GM10266 (cell line): ENCODE data around the gene CTBP1.

Experiments used
- DNase-seq: peaks from one replicate; pipeline ENCODE4 v3.0.0; 2012; ENCODE audit errors: extremely low spot score
- TF ChIP-seq, protein P1 (sequence below): IDR thresholded peaks from 2 replicates; pipeline ENCODE4 v1.5.1; 2012; ENCODE audit warnings: mild to moderate bottlenecking, low read depth; ENCODE audit not compliant: control insufficient read depth, insufficient read depth; ENCODE audit errors: missing control alignments

The CTBP1 gene

DNA sequence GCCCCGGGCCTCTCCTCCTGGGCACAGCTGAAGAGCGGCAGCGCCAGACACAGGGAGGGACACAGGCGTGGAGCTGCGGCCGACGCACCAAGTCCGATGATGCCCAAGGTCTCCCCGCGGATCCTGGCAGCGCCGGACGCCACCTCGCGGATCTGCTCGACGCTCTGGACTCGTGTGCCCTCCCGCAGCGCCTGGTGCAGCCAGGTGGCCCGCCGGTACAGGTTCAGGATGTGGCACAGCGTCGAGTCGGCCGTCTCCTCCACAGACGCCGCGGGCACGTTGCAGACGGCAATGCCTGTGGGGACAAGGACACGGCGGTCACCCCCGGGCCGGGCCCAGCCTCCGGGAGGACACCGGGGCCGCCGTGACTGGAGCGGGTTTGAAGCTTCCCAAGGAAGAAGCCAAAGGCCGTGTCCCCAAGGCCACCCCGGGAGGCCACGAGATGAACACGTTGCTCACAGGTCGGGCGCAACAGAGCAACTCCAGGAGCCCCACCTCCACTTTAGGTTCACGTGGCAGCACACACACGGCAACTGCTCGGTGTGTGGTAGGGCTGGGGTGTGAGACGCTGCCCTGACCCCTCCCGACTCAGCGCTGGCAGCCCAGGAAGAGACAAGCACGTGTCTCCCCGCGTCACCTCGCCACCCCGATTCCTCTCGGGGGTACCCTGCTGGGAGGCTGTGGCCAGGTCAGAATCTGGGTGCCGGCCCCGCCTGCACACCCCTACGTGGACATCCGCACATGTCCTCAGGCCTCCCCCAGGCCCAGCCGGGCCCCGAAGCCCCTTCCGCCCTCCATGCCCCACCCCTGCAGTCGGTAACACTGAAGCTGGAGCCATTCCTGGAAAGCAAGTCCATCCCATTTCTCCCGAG is 23.4 kb downstream of the CTBP1 start:
- TF ChIP-seq, protein P1, sequence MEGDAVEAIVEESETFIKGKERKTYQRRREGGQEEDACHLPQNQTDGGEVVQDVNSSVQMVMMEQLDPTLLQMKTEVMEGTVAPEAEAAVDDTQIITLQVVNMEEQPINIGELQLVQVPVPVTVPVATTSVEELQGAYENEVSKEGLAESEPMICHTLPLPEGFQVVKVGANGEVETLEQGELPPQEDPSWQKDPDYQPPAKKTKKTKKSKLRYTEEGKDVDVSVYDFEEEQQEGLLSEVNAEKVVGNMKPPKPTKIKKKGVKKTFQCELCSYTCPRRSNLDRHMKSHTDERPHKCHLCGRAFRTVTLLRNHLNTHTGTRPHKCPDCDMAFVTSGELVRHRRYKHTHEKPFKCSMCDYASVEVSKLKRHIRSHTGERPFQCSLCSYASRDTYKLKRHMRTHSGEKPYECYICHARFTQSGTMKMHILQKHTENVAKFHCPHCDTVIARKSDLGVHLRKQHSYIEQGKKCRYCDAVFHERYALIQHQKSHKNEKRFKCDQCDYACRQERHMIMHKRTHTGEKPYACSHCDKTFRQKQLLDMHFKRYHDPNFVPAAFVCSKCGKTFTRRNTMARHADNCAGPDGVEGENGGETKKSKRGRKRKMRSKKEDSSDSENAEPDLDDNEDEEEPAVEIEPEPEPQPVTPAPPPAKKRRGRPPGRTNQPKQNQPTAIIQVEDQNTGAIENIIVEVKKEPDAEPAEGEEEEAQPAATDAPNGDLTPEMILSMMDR = no peak
- no peak for DNase-seq

DNA sequence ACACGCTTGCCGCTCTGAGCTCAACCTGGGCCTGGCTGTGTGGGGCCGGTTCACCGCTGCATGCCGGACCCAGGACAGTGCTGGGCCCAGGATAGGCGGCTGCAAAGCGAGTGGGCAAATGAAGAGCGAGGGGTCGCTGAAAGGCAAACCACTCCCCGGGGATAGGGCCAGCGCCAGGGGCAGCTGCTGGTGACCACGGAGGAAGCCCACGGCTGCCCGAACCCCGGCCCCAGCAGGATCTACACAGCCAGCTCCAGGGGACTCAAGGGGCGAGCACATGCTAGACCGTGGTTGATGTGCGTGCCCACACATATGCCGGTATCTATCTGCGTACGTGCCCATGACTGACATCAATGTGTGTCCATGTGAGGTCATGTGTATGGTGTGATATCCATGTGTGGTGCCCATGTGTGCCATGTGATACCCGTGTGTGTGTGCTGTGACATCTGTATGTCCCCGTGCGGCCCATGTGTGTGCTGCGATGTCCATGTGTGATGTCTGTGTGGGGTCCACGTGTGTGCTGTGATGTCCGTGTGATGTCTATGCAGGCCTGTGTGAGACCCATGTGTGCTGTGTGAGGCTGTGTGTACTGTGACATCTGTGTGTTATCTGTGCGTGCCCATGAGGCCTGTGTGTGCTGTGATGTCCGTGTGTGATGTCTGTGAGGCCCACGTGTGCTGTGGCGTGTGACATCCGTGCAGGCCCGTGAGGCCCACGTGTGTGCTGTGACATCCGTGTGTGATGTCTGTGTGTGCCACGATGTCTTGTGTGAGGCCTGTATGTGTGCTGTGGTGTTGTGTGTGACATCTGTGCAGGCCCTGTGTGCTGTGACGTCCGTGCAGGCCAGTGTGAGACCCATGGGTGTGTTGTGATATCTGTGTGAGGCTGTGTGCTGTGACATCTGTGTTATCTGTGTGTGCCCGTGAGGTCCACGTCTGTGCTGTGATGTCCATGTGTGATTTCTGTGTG is 24.8 kb downstream of the CTBP1 start:
- TF ChIP-seq, protein P1 = no peak
- DNase-seq = no peak

DNA sequence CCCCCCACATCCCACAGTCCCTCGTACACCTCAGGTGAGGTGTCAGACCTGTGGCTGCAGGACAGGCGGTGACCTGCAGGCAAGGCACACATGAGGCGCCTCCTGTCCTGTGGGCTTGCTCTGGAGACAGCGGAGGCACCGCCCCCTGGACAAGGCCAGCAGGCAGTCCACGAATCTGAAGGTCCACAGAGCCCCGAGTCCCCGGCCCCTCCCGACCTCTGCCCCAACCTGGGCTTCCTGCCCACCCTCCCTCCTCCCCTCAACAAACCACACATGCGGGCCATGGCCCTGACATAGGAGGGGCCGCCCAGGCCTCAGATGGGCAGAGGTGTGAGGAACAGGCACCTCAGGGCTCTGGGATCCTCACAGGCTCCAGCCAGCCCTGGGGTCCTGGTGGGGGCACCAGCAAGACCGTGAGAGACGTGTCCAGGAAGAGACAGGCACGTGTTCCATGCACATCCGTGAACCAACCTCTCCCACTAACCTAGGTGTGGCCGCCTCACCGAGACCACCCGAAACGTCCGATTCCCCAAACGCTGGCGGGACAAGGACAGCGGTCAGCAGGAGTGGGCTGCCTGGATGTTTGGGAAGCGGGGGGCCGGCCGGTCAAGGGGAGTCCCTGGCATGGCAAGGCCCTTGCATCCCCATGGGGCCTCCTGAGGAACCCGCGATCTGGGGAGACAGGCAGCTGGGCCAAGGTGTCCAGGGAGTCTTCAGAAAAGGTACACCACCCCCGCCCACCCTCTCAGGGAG is 25.8 kb downstream of the CTBP1 start:
- TF ChIP-seq, protein P1 = no peak

DNA sequence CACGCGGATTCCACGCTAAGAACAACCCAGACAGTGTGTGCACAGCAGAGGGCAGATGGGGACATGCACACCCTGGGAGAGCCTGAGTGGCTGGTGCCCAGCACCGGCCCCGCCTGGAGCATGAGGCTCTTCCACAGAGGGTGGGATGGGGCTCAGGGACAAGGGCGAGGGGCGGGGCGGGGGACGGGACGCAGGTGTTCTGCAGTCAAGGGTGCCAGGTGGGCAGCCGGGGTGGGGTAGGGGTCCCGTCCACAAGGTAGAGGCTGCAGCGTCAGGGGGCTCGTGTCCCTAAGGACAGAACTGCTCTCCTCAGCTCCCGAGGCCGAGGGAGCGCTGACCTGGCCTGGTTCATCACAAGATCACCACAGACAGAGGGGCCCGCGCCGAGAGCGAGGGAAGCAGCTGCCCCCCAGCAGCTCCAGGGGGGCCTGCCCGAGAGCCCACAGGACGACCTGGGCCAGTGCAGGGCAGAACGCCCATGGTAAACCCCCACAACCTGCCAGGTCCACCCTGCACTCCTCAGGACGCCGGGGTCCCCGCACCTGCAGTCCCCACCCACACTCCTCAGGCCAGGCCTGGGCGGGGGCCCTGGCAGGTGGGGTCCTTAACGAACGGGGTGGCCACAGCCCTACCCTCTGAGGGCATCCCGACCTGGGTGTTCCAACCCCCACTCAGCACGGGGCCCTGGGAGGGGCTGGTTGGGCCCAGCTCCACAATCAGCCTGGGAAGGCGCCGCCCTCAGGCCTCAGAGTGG is 26.7 kb downstream of the CTBP1 start:
- TF ChIP-seq, protein P1 = no peak
- no peak for DNase-seq

More for the DNA sequence above, 25.8 kb downstream of the CTBP1 start:
- no peak for DNase-seq

DNA sequence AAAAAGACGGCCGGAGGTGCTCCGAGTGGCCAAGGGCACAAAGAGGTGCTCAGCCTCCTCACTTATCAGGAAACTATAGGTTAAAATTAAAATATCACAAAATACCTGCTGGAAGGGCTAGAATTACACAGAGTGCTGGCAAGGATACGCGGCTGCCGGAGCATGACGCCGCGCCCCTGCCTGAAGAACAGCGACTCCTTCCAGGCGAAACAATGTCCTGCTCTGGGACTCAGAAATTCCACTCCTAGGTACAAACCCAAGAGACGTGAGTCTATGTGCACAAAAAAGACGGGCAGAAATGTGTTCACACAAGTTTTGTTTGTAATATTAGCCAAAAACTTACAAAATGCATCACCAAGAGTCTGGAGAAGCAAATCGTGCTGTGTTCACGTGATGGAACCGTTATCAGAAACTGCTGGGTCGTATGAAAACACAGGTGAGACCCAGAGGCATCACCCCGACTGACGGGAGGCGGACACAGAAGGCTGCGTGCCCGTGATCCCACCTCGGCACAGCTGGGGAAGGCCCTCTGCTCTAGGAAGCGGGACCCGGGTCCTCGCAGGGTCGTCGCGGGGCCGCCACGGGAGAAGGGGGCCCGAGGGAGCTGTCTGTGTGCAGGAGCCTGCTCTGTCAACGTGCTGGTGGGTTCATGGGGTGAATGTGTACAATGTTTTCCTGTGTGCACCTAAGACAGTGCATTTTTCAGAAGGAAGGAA is 27.6 kb downstream of the CTBP1 start:
- TF ChIP-seq, protein P1 = no peak
- no peak for DNase-seq

DNA sequence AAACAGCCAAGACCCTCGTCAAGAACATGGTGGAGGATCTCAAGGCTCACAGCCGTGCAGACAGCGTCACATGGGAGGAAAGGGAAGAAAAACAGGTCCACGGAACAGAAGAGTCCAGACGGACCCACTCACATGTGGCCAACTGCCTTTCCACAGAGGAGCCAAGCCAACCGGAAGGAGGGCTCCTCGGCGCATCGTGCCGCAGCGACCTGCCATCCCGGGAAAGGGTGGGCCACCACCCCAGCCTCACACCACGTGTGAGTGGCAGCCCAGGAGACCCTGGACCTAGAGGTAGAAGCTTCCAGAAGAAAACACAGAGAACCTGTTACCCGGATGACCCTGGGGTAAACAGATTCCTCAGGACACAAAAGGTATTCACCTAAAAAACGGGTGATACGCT is 28.4 kb downstream of the CTBP1 start:
- no peak for DNase-seq
- TF ChIP-seq, protein P1 = no peak
